ENCODE data around the gene TRIM28. TPM values are rescaled to one million over a fixed set of nuclear protein-coding genes. Genes with fewer than 3 reads are reported as not detected.

The TRIM28 gene
- total and polyA plus RNA-seq, 9 of the 15 experiments (the other 6 are each of a cell fraction or from before 2014, with no cell fraction given) = 12.1 to 797 (median 490) TPM

GRCh38 chr19:58558066-58558622, 14.3 kb downstream of the TRIM28 start, which contains the start of gene UBE2M (continued):
- no peak for TF ChIP-seq REST (IDR thresholded peaks at IDR 0.05; ENCODE audit: borderline replicate concordance)
- TF ChIP-seq REST (CRISPR knock-in tag; IDR thresholded peaks at IDR 0.05; ENCODE audit: low read depth) = no peak
- TF ChIP-seq FOXO4 (CRISPR knock-in tag; IDR thresholded peaks at IDR 0.05) = no peak
- TF ChIP-seq ZBTB33 (CRISPR knock-in tag; IDR thresholded peaks at IDR 0.05) = no peak
- peak; percentile 60; the same call in 1 of the 2 replicates for TF ChIP-seq TOE1 (IDR thresholded peaks at IDR 0.05; ENCODE audit: borderline replicate concordance)
- no peak for TF ChIP-seq TOE1 (CRISPR knock-in tag; IDR thresholded peaks at IDR 0.05; ENCODE audit: borderline replicate concordance, low read depth)
- TF ChIP-seq GTF2E2 (tag; IDR thresholded peaks at IDR 0.05) = no peak
- TF ChIP-seq ZNF766 (CRISPR knock-in tag; conservative IDR thresholded peaks at IDR 0.05) = 0 out of 2 replicates have a peak, but pooled peaks have one; percentile 31
- TF ChIP-seq PURB (CRISPR knock-in tag; IDR thresholded peaks at IDR 0.05; ENCODE audit: low read depth) = no peak
- no peak for TF ChIP-seq MLX (CRISPR knock-in tag; conservative IDR thresholded peaks at IDR 0.05)
- TF ChIP-seq PHF20 (IDR thresholded peaks at IDR 0.05; ENCODE audit: partially characterized antibody) = no peak
- TF ChIP-seq NELFE (IDR thresholded peaks at IDR 0.05; ENCODE audit: insufficient read depth, insufficient read length) = no peak

All from K562 (cell line).